ENCODE results near the gene UROC1. TPM values are rescaled to one million over a fixed set of nuclear protein-coding genes. Genes with fewer than 3 reads are reported as not detected.

Gene UROC1
- total and polyA plus RNA-seq, 2 donors from 2014 or later, result not detected

GRCh38 chr3:126441256-126441880 lies 76.2 kb downstream of the UROC1 start:
- intact Hi-C loops (cut with DNase I), result no loop called here
- TF ChIP-seq CTCF (IDR thresholded peaks at IDR 0.05; ENCODE audit: borderline replicate concordance, extremely low read depth, insufficient read depth), result no peak
- Histone ChIP-seq H3K9me3 (ENCODE audit: control insufficient read depth in 2 of 3, insufficient read depth in 1 of 3, low read length in 3 of 3) (no peaks in the 10 kb centered on the region), H3K27ac (ENCODE audit: low read depth in 2 of 2, low read length in 2 of 2) (no peak overlapping the region), H3K9ac (ENCODE audit: low read length in 3 of 3) (no peak overlapping the region), H3K4me3 (ENCODE audit: low read length in 3 of 3) (no peak overlapping the region), H3K27me3 (ENCODE audit: control insufficient read depth, insufficient read depth, low read length) (no peaks in the 10 kb centered on the region), H3K4me1 (ENCODE audit: control insufficient read depth in 2 of 3, insufficient read depth in 2 of 3, low read depth in 1 of 3, low read length in 3 of 3) (no peaks in the 10 kb centered on the region), H3K36me3 (ENCODE audit: control insufficient read depth in 2 of 3, insufficient read depth in 3 of 3, low read length in 3 of 3) (peaks cover 0 to 36% (median 9%) of the 10 kb centered on the region in 3 donors)
- DNase-seq, result peak in 1 of 5 donors; percentile 20
- FAIRE-seq, result no peak

GRCh38 chr3:126440709-126440995 lies 76.9 kb downstream of the UROC1 start:
- peaks cover 0 to 39% (median 9%) of the 10 kb centered on the region in 3 donors for H3K36me3 ChIP-seq (ENCODE audit: control insufficient read depth in 2 of 3, insufficient read depth in 3 of 3, low read length in 3 of 3)
- H3K9me3 ChIP-seq (ENCODE audit: control insufficient read depth in 2 of 3, insufficient read depth in 1 of 3, low read length in 3 of 3), result no peaks in the 10 kb centered on the region
- FAIRE-seq, result no peak
- no peak overlapping the region for H3K27ac ChIP-seq (ENCODE audit: low read depth in 2 of 2, low read length in 2 of 2)
- intact Hi-C loops (cut with DNase I), result no loop called here
- H3K27me3 ChIP-seq (ENCODE audit: control insufficient read depth, insufficient read depth, low read length), result no peaks in the 10 kb centered on the region
- no peak for TF ChIP-seq CTCF (IDR thresholded peaks at IDR 0.05; ENCODE audit: borderline replicate concordance, extremely low read depth, insufficient read depth)
- no peak overlapping the region for H3K4me3 ChIP-seq (ENCODE audit: low read length in 3 of 3)
- no peak overlapping the region for H3K9ac ChIP-seq (ENCODE audit: low read length in 3 of 3)
- DNase-seq, result no peak
- no peaks in the 10 kb centered on the region for H3K4me1 ChIP-seq (ENCODE audit: control insufficient read depth in 2 of 3, insufficient read depth in 2 of 3, low read depth in 1 of 3, low read length in 3 of 3)

GRCh38 chr3:126439968-126440708 lies 77.4 kb downstream of the UROC1 start:
- no peak for TF ChIP-seq CTCF (IDR thresholded peaks at IDR 0.05; ENCODE audit: borderline replicate concordance, extremely low read depth, insufficient read depth)
- no peak overlapping the region for H3K27ac ChIP-seq (ENCODE audit: low read depth in 2 of 2, low read length in 2 of 2)
- no peak overlapping the region for H3K4me3 ChIP-seq (ENCODE audit: low read length in 3 of 3)
- intact Hi-C loops (cut with DNase I), result no loop called here
- H3K9me3 ChIP-seq (ENCODE audit: control insufficient read depth in 2 of 3, insufficient read depth in 1 of 3, low read length in 3 of 3), result no peaks in the 10 kb centered on the region
- H3K27me3 ChIP-seq (ENCODE audit: control insufficient read depth, insufficient read depth, low read length), result no peaks in the 10 kb centered on the region
- no peaks in the 10 kb centered on the region for H3K4me1 ChIP-seq (ENCODE audit: control insufficient read depth in 2 of 3, insufficient read depth in 2 of 3, low read depth in 1 of 3, low read length in 3 of 3)
- H3K9ac ChIP-seq (ENCODE audit: low read length in 3 of 3), result no peak overlapping the region
- H3K36me3 ChIP-seq (ENCODE audit: control insufficient read depth in 2 of 3, insufficient read depth in 3 of 3, low read length in 3 of 3), result peaks cover 0 to 39% (median 9%) of the 10 kb centered on the region in 3 donors
- FAIRE-seq (no peak), DNase-seq (peak in 3 of 5 donors; percentile 5 to 37 (median 32))
